Stimulated activated effector memory CD8-positive, alpha-beta T cell treated with anti-CD3 and anti-CD28 coated beads, Interleukin-12 subunit alpha, Interleukin-12 subunit beta, amount 100 ng/mL, for 72 hours (primary cell): Measurements from ENCODE around the gene BBS4.

ENCODE experiments used
- ATAC-seq: fragments of 150-1000 bp; cut with Tn5 transposase; 2 replicates; pipeline ENCODE4 v1.10.0; 2021
- DNase-seq, 2 donors: peaks; one replicate each; pipeline ENCODE4 v3.0.0; 2021 to 2022; ENCODE audit warnings: low spot score in 2 of 2
- H3K27ac Mint-ChIP-seq: one replicate; pipeline ENCODE4 v1.8.0; 2022; ENCODE audit warnings: mild to moderate bottlenecking, mixed read lengths
- H3K36me3 Mint-ChIP-seq: one replicate; pipeline ENCODE4 v1.8.0; 2022; ENCODE audit warnings: mild to moderate bottlenecking, mixed read lengths
- H3K4me1 Mint-ChIP-seq: one replicate; pipeline ENCODE4 v1.8.0; 2022; ENCODE audit warnings: mixed read lengths
- H3K4me3 Mint-ChIP-seq: one replicate; pipeline ENCODE4 v1.8.0; 2022; ENCODE audit warnings: mild to moderate bottlenecking, mixed read lengths
- H3K9me3 Mint-ChIP-seq: one replicate; pipeline ENCODE4 v1.8.0; 2022; ENCODE audit warnings: mixed read lengths

The BBS4 gene

GRCh38 chr15:72766780-72767179 is 80.8 kb downstream of the BBS4 start:
- H3K9me3 Mint-ChIP-seq = peaks cover 13% of the 10 kb centered on the region
- peaks cover 19% of the 10 kb centered on the region for H3K4me1 Mint-ChIP-seq
- ATAC-seq (no peak), DNase-seq (no peak)
- H3K27ac Mint-ChIP-seq = no peak overlapping the region
- H3K36me3 Mint-ChIP-seq = peaks cover 100% of the 10 kb centered on the region
- no peak overlapping the region for H3K4me3 Mint-ChIP-seq

- ATAC-seq (peak; percentile 92), DNase-seq (no peak)
- H3K27ac Mint-ChIP-seq = peak overlapping the region; percentile 36
- H3K4me3 Mint-ChIP-seq = no peak overlapping the region
- peaks cover 13% of the 10 kb centered on the region for H3K9me3 Mint-ChIP-seq
- H3K36me3 Mint-ChIP-seq = peaks cover 97% of the 10 kb centered on the region
- H3K4me1 Mint-ChIP-seq = peaks cover 23% of the 10 kb centered on the region
Observed at GRCh38 chr15:72770673-72771328, 84.8 kb downstream of the BBS4 start.

- DNase-seq (no peak), ATAC-seq (no peak)
- Mint-ChIP-seq H3K4me1 (peaks cover 23% of the 10 kb centered on the region), H3K9me3 (peaks cover 13% of the 10 kb centered on the region), H3K27ac (peak overlapping the region; percentile 36), H3K4me3 (no peak overlapping the region), H3K36me3 (peaks cover 94% of the 10 kb centered on the region)
Observed at GRCh38 chr15:72771329-72771725, 85.3 kb downstream of the BBS4 start.

GRCh38 chr15:72774696-72775383 is 88.8 kb downstream of the BBS4 start:
- no peak overlapping the region for H3K4me3 Mint-ChIP-seq
- DNase-seq (no peak), ATAC-seq (no peak)
- H3K9me3 Mint-ChIP-seq = no peaks in the 10 kb centered on the region
- peaks cover 88% of the 10 kb centered on the region for H3K36me3 Mint-ChIP-seq
- peak overlapping the region; percentile 39 for H3K27ac Mint-ChIP-seq
- peaks cover 41% of the 10 kb centered on the region for H3K4me1 Mint-ChIP-seq

GRCh38 chr15:72778796-72779195 is 92.8 kb downstream of the BBS4 start:
- ATAC-seq (no peak), DNase-seq (no peak)
- Mint-ChIP-seq H3K9me3 (no peaks in the 10 kb centered on the region), H3K36me3 (peaks cover 82% of the 10 kb centered on the region), H3K27ac (no peak overlapping the region), H3K4me1 (peaks cover 43% of the 10 kb centered on the region), H3K4me3 (no peak overlapping the region)

- ATAC-seq (no peak), DNase-seq (no peak)
- H3K4me3 Mint-ChIP-seq = peak overlapping the region; percentile 75
- no peaks in the 10 kb centered on the region for H3K9me3 Mint-ChIP-seq
- H3K36me3 Mint-ChIP-seq = peaks cover 80% of the 10 kb centered on the region
- peaks cover 58% of the 10 kb centered on the region for H3K4me1 Mint-ChIP-seq
- no peak overlapping the region for H3K27ac Mint-ChIP-seq
Observed at GRCh38 chr15:72781631-72782030, 95.6 kb downstream of the BBS4 start.

GRCh38 chr15:72782274-72783003 is 96.4 kb downstream of the BBS4 start:
- Mint-ChIP-seq H3K27ac (peak overlapping the region; percentile 88), H3K4me3 (peak overlapping the region; percentile 75), H3K9me3 (no peaks in the 10 kb centered on the region), H3K4me1 (peaks cover 66% of the 10 kb centered on the region), H3K36me3 (peaks cover 75% of the 10 kb centered on the region)
- DNase-seq (no peak), ATAC-seq (no peak)

- peak in 1 of 2 donors; percentile 44 for DNase-seq
- ATAC-seq = peak; percentile 43
- peaks cover 68% of the 10 kb centered on the region for H3K36me3 Mint-ChIP-seq
Observed at GRCh38 chr15:72783004-72783639, 97.1 kb downstream of the BBS4 start.

GRCh38 chr15:72783640-72784455 is 97.8 kb downstream of the BBS4 start, which contains the start of gene ADPGK:
Gene ADPGK (minus strand): TSS chr15:72783758. CDS start chr15:72783691, 67 bp downstream.
- ATAC-seq (peak; percentile 83), DNase-seq (peak; percentile 99 to 100)
- H3K36me3 Mint-ChIP-seq = peaks cover 61% of the 10 kb centered on the region
- peaks cover 58% of the 10 kb centered on the region for H3K4me1 Mint-ChIP-seq
- peak within 1 kb of the TSS; percentile 75 for H3K4me3 Mint-ChIP-seq
- no peaks in the 10 kb centered on the region for H3K9me3 Mint-ChIP-seq
- peak within 1 kb of the TSS; percentile 88 for H3K27ac Mint-ChIP-seq

More at GRCh38 chr15:72783004-72783639, 97.1 kb downstream of the BBS4 start:
- Mint-ChIP-seq H3K4me3 (peak overlapping the region; percentile 75), H3K27ac (peak overlapping the region; percentile 88), H3K9me3 (no peaks in the 10 kb centered on the region), H3K4me1 (peaks cover 65% of the 10 kb centered on the region)

GRCh38 chr15:72784456-72784876 is 98.5 kb downstream of the BBS4 start:
- H3K9me3 Mint-ChIP-seq = no peaks in the 10 kb centered on the region
- no peak for DNase-seq
- peak overlapping the region; percentile 75 for H3K4me3 Mint-ChIP-seq
- H3K27ac Mint-ChIP-seq = peak overlapping the region; percentile 88
- H3K36me3 Mint-ChIP-seq = peaks cover 55% of the 10 kb centered on the region
- ATAC-seq = peak; percentile 53
- peaks cover 53% of the 10 kb centered on the region for H3K4me1 Mint-ChIP-seq

GRCh38 chr15:72785432-72785831 is 99.4 kb downstream of the BBS4 start:
- Mint-ChIP-seq H3K4me3 (peak overlapping the region; percentile 75), H3K27ac (peak overlapping the region; percentile 88), H3K36me3 (peaks cover 45% of the 10 kb centered on the region), H3K4me1 (peaks cover 45% of the 10 kb centered on the region), H3K9me3 (no peaks in the 10 kb centered on the region)
- peak; percentile 74 for ATAC-seq
- DNase-seq = peak; percentile 54 to 79

GRCh38 chr15:72785841-72786240 is 99.8 kb downstream of the BBS4 start:
- Mint-ChIP-seq H3K36me3 (peaks cover 41% of the 10 kb centered on the region), H3K4me1 (peaks cover 41% of the 10 kb centered on the region), H3K27ac (peak overlapping the region; percentile 88), H3K4me3 (peak overlapping the region; percentile 75), H3K9me3 (no peaks in the 10 kb centered on the region)
- ATAC-seq (no peak), DNase-seq (no peak)

- DNase-seq (no peak), ATAC-seq (no peak)
- H3K4me1 Mint-ChIP-seq = peaks cover 37% of the 10 kb centered on the region
- H3K4me3 Mint-ChIP-seq = peak overlapping the region; percentile 75
- H3K27ac Mint-ChIP-seq = peak overlapping the region; percentile 88
- H3K9me3 Mint-ChIP-seq = no peaks in the 10 kb centered on the region
- peaks cover 37% of the 10 kb centered on the region for H3K36me3 Mint-ChIP-seq
Observed at GRCh38 chr15:72786242-72786641, 100.2 kb downstream of the BBS4 start.

GRCh38 chr15:72786676-72787345 is 100.8 kb downstream of the BBS4 start:
- H3K4me3 Mint-ChIP-seq = peak overlapping the region; percentile 75
- peak overlapping the region; percentile 88 for H3K27ac Mint-ChIP-seq
- DNase-seq (no peak), ATAC-seq (no peak)
- H3K9me3 Mint-ChIP-seq = no peaks in the 10 kb centered on the region
- H3K36me3 Mint-ChIP-seq = peaks cover 32% of the 10 kb centered on the region
- H3K4me1 Mint-ChIP-seq = peaks cover 31% of the 10 kb centered on the region
